Lower lobe of right lung (tissue), 2 donors: ENCODE results near the gene ADRA1B. TPM values are rescaled to one million over a fixed set of nuclear protein-coding genes. Genes with fewer than 3 reads are reported as not detected.
"Not testable (repeated sequence)": the region's sequence is repeated elsewhere in the genome, so short reads cannot be mapped to it uniquely, and the experiment has no call there.

Experiments
- ATAC-seq, 2 donors: fragments of 200-7000 bp; cut with Tn5 transposase; one replicate each; pipeline ENCODE4 v1.9.1; 2020 to 2022; ENCODE audit warnings: mild to moderate bottlenecking in 2 of 2, moderate library complexity in 2 of 2
- DNase-seq: peaks from one replicate; pipeline ENCODE4 v3.0.0-alpha.2; 2020
- H3K27ac ChIP-seq: fragments of 200-600 bp; one replicate; pipeline ENCODE4 v1.8.0; 2022
- H3K27me3 ChIP-seq: fragments of 200-600 bp; one replicate; pipeline ENCODE4 v1.8.0; 2022; ENCODE audit warnings: low read depth
- H3K36me3 ChIP-seq: fragments of 200-600 bp; one replicate; pipeline ENCODE4 v1.8.0; 2022; ENCODE audit warnings: mild to moderate bottlenecking
- H3K4me1 ChIP-seq: fragments of 200-600 bp; one replicate; pipeline ENCODE4 v1.8.0; 2022
- H3K4me3 ChIP-seq: fragments of 200-600 bp; one replicate; pipeline ENCODE4 v1.8.0; 2022; ENCODE audit warnings: mild to moderate bottlenecking
- H3K9me3 ChIP-seq: fragments of 200-600 bp; one replicate; pipeline ENCODE4 v1.8.0; 2022
- intact Hi-C: fragments of 100-400 bp; cut with DNase I; formaldehyde crosslinking; loops from one replicate; pipeline ENCODE4 v1.11.0; 2022
- total RNA-seq: library from RNA; stranded (reverse); fragmentation: NEBNext Ultra II Directional; extraction: Animal tissue kit (Norgen Biotek cat#: 25700); gene quantifications from one replicate; pipeline ENCODE4 v1.2.1, GENCODE V29; 2021
- TF ChIP-seq, protein P1 (sequence below): fragments of 200-600 bp; IDR thresholded peaks from one replicate; pipeline ENCODE4 v1.8.0; 2022; ENCODE audit warnings: antibody characterized with exemption, mild to moderate bottlenecking
- donor health status: DM: no; HTN: yes; CAD: no; lungs with severe emphysema.

The ADRA1B gene
- total RNA-seq, 1 donor from 2014 or later = 3.8 TPM

DNA sequence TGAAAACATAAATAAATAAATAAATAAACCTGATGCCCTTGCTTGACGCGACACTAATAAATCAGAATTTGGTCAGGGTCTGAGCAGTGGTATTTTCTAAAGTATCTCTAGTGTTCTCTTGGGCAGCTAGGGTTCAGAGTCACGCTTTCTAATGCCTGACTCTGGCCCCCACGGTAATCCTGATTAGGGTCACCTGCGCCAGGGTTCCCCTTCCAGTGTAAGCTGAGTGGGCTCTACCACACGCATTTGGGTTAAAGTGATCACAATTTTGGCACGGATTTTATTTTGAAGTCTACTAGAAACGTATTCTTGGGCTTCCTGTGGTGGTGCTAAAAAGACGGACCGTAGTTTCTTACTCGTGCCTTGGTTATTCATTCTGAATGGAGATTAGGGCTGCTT is 93.3 kb downstream of the ADRA1B start:
- DNase-seq (no peak), ATAC-seq (peak; percentile 15 to 22)
- TF ChIP-seq, protein P1, sequence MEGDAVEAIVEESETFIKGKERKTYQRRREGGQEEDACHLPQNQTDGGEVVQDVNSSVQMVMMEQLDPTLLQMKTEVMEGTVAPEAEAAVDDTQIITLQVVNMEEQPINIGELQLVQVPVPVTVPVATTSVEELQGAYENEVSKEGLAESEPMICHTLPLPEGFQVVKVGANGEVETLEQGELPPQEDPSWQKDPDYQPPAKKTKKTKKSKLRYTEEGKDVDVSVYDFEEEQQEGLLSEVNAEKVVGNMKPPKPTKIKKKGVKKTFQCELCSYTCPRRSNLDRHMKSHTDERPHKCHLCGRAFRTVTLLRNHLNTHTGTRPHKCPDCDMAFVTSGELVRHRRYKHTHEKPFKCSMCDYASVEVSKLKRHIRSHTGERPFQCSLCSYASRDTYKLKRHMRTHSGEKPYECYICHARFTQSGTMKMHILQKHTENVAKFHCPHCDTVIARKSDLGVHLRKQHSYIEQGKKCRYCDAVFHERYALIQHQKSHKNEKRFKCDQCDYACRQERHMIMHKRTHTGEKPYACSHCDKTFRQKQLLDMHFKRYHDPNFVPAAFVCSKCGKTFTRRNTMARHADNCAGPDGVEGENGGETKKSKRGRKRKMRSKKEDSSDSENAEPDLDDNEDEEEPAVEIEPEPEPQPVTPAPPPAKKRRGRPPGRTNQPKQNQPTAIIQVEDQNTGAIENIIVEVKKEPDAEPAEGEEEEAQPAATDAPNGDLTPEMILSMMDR = no peak
- H3K36me3 ChIP-seq = peaks cover 37% of the 10 kb centered on the region
- H3K27me3 ChIP-seq = no peaks in the 10 kb centered on the region
- H3K4me3 ChIP-seq = peak overlapping the region; percentile 93
- H3K27ac ChIP-seq = peak overlapping the region; percentile 93
- H3K9me3 ChIP-seq = no peaks in the 10 kb centered on the region
- intact Hi-C loops = no loop called here
- peaks cover 25% of the 10 kb centered on the region for H3K4me1 ChIP-seq

DNA sequence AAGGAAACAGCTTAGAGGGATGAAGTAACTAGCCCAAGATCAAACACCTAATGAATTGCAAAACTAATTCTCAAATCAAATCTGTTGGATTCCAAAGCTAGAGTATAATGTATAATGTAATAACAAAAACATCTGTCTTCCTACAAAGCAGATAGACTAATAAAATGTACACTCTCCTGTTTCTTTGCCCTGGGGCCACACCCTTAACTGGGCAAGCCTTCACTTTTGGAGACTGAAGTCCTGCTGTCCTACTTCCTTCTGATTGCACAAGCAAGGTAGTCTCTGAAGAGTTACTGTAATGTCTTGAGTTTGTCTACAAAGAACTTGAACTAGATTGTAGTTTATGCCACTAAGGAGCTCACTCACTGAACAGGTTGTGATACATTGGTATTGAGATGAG is 95.2 kb downstream of the ADRA1B start:
- H3K36me3 ChIP-seq = peaks cover 51% of the 10 kb centered on the region

DNA sequence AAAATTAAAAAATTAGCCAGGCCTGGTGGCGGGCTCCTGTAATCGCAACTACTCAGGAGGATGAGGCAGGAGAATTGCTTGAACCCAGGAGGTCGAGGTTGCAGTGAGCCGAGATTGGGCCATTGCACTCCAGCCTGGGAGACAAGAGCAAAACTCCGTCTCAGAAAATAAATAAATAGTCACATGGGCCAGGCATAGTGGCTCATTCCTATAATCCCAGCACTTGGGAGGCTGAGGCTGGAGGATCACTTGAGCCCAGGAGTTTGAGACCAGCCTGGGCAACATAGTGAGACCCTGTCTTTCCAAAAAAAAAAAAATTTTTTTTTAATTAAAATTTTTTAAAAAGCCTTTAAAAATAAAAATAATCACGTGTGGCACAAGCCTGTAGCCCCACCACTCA is 97.9 kb downstream of the ADRA1B start:
- intact Hi-C loops, ATAC-seq, H3K9me3 ChIP-seq, H3K27ac ChIP-seq, H3K27me3 ChIP-seq, DNase-seq, H3K4me3 ChIP-seq: not testable (repeated sequence)
- H3K36me3 ChIP-seq = peaks cover 62% of the 10 kb centered on the region
- peaks cover 25% of the 10 kb centered on the region for H3K4me1 ChIP-seq

More for the DNA sequence above, 95.2 kb downstream of the ADRA1B start:
- ATAC-seq = no peak
- Histone ChIP-seq H3K4me3 (no peak overlapping the region), H3K27ac (no peak overlapping the region), H3K27me3 (no peaks in the 10 kb centered on the region), H3K9me3 (no peaks in the 10 kb centered on the region), H3K4me1 (peaks cover 25% of the 10 kb centered on the region)
- no peak for DNase-seq
- TF ChIP-seq, protein P1 = no peak
- intact Hi-C loops = no loop called here

DNA sequence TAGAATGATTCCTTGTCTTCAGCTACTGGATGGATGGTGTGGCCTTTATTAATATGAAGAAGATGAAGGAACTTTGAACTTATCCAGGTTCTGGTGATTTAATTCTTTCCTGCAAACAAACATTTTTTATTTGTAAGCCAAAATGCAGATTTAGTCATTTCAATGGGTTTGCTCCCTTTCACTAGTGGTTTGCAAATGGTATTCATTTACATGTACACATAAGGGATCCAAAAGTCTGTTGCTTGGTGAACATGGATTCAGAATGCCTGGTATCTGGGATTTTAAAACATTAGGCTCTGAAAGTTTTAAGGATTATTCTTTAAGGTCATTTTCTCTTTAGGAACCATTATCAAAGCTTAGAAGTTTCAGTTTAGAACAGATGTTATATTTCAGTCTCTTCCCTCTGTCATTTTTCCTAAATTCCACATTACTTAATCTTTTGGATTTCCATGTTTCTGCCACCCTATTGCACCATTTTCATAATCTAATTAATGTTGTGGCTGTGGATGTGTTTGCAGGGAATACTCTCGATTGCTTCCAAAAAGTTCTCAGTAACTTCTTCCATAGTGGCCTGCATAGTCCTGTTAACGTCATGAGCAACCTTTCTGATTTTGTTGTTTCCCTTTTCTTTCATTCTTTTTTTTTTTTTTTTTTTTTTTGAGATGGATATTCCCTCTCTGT is 102.8 kb downstream of the ADRA1B start:
- Histone ChIP-seq H3K27ac (no peak overlapping the region), H3K4me1 (peaks cover 31% of the 10 kb centered on the region), H3K27me3 (no peaks in the 10 kb centered on the region), H3K9me3 (no peaks in the 10 kb centered on the region), H3K4me3 (no peak overlapping the region), H3K36me3 (peaks cover 30% of the 10 kb centered on the region)
- no peak for ATAC-seq
- TF ChIP-seq, protein P1 = no peak
- intact Hi-C loops = no loop called here
- no peak for DNase-seq

DNA sequence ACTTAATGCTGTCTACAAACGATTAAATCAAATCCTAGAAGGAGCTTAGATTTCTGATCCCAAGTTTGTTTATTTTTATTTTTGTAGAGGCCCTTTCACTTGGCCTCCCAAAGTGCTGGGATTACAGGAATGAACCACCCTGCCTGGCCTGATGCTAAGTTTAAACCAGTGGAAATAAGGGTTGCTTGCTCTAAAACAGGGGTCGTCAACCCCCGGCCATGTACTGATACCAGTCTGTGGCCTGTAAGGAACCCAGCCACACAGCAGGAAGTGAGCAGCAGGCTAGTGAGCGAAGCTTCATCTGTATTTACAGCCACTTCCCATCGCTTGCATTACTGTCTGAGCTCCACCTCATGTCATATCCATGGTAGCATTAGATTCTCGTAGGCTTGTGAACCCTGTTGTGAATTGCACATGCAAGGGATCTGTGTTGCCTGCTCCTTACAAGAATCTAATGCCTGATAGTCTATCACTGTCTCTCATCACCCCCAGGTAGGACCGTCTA is 104.0 kb downstream of the ADRA1B start:
- Histone ChIP-seq H3K36me3 (peaks cover 26% of the 10 kb centered on the region), H3K27me3 (no peaks in the 10 kb centered on the region), H3K27ac (peak overlapping the region; percentile 13), H3K4me3 (no peak overlapping the region), H3K9me3 (no peaks in the 10 kb centered on the region), H3K4me1 (peaks cover 32% of the 10 kb centered on the region)
- no peak for DNase-seq
- intact Hi-C loops = no loop called here
- TF ChIP-seq, protein P1 = no peak
- no peak for ATAC-seq

DNA sequence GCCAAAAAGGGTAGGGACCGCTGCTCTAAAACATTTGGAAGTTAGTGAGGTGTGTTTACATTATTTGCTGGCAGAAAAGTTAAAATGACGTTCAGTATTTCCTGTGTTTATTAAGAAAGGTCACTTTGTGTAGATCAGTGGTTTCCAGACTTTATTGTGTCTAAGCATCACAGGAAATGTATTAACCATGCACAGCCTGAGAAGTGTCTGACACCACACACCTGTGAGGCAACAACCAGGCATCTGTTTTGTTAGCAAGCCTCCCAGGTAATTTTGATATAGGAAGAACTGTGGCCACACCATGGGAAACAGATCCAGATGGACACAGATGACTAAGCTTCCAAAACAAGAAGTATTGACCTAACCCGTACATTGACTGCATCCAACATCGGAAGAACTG is 104.7 kb downstream of the ADRA1B start:
- Histone ChIP-seq H3K36me3 (peaks cover 22% of the 10 kb centered on the region), H3K9me3 (no peaks in the 10 kb centered on the region), H3K27ac (no peak overlapping the region), H3K27me3 (no peaks in the 10 kb centered on the region), H3K4me1 (peaks cover 32% of the 10 kb centered on the region), H3K4me3 (no peak overlapping the region)
- DNase-seq = no peak
- no peak for ATAC-seq
- intact Hi-C loops = no loop called here
- TF ChIP-seq, protein P1 = no peak
